Measurements from ENCODE around the gene CIITA. TPM values are rescaled to one million over a fixed set of nuclear protein-coding genes. Genes with fewer than 3 reads are reported as not detected.

The CIITA gene
- total RNA-seq, result 4.9 and 6.8 TPM in 2 replicates

GRCh38 chr16:10876799-10877341 lies at the start of gene CIITA:
TSS of gene CIITA (plus strand) at chr16:10877202. CDS start at chr16:10877331, 129 bp downstream.

GRCh38 chr16:10942352-10943063 lies 65.5 kb downstream of the CIITA start, which contains the start of gene DEXI:
TSS of gene DEXI (minus strand) at chr16:10942468. CDS start at chr16:10942005, 463 bp downstream.

GRCh38 chr16:10944249-10945064 lies 67.5 kb downstream of the CIITA start, which contains the start of gene CLEC16A:
TSS of gene CLEC16A (plus strand) at chr16:10944564. CDS start at chr16:10944718, 154 bp downstream.

Other genes starting within 250 kb of the CIITA start
- gene TEKT5, start 182.3 kb upstream of the CIITA start, total RNA-seq, result not detected in 2 replicates
- gene NUBP1, start 133.4 kb upstream of the CIITA start, total RNA-seq, result 15.4 and 17.6 TPM in 2 replicates
- under 0.01 TPM in 1 of 2 replicates, not detected in the other for gene TVP23A, start 58.4 kb upstream of the CIITA start, total RNA-seq
- gene DEXI, start 65.3 kb downstream of the CIITA start, total RNA-seq, result 43.0 and 45.1 TPM in 2 replicates
- gene CLEC16A, start 67.4 kb downstream of the CIITA start, total RNA-seq, result 26.7 and 27.4 TPM in 2 replicates